ENCODE measurements around the gene E2F3. TPM values are rescaled to one million over a fixed set of nuclear protein-coding genes. Genes with fewer than 3 reads are reported as not detected.

E2F3 gene
- 8.6 TPM for total RNA-seq
- long read RNA-seq, partial matches to known transcripts: 5 of 10 reads
- long read RNA-seq, other reads (novel, unspliced or antisense): 5 of 10 reads

- peak; percentile 100 for DNase-seq (ENCODE audit: low spot score)
- intact Hi-C loops (cut with DNase I): loop anchor here (5.0 kb wide), 2 partner anchors 109 to 189 kb away; partner anchors contain the start of gene MBOAT1
Observed at GRCh38 chr6:20401205-20402091, at the start of gene E2F3. TSS of gene E2F3 (plus strand) at chr6:20401879. CDS start at chr6:20402233, 354 bp downstream.

GRCh38 chr6:20352346-20352745 lies 49.3 kb upstream of the E2F3 start:
- intact Hi-C loops (cut with DNase I): no loop called here
- DNase-seq (ENCODE audit: low spot score): no peak

- intact Hi-C loops (cut with DNase I): no loop called here
- DNase-seq (ENCODE audit: low spot score): no peak
Observed at GRCh38 chr6:20353134-20353533, 48.5 kb upstream of the E2F3 start.

GRCh38 chr6:20354366-20354765 lies 47.3 kb upstream of the E2F3 start:
- no peak for DNase-seq (ENCODE audit: low spot score)
- intact Hi-C loops (cut with DNase I): no loop called here

DNA sequence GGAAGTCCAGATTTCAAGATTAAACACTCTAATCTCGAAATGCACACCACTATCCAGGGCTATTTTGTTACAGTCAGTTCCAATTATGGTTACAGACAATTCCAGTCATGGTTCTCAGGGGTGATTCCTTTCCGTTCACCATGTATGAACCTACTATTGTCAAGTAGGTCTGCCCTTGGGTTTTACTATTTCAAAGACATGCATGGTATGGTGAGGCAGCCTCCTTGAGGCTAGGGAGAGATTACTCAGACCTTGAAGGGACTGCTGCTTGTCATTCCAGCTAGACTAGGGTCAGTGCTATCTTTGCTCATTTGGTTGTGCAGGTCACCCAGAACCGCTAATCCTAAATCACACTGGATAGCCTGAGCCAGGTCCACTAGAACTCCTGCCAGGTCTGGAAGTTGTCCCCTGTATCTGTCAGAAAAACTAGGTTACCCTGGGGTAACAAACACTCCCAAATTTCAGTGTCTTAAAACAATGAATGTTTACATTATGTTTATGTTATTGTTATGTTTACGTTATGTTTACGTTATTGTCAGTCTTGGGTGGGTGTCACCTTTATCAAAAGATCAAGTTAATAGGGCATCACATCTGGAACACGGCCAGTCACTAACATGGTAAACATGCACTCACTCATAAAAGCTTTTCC lies 41.1 kb upstream of the E2F3 start:
- DNase-seq (ENCODE audit: low spot score): no peak
- intact Hi-C loops (cut with DNase I): no loop called here

DNA sequence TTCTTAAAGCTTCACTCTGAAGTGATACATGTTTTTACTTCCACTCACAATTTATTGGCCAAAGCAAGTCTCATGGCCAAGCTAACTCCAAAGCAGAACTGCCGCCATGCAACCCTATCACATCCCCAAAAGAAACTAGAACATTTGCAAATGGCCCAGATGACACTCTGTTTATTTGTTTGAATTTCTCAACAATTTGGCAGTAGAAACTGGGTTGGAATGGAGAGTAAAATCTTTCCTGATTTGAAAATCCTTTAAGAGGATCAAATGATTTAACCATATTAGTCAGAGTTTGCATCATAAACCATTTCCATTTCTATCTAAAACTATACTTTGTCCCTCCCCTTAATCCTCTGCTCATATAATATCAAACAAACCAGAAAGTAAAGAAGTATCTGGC lies 39.1 kb upstream of the E2F3 start:
- intact Hi-C loops (cut with DNase I): no loop called here
- no peak for DNase-seq (ENCODE audit: low spot score)

DNA sequence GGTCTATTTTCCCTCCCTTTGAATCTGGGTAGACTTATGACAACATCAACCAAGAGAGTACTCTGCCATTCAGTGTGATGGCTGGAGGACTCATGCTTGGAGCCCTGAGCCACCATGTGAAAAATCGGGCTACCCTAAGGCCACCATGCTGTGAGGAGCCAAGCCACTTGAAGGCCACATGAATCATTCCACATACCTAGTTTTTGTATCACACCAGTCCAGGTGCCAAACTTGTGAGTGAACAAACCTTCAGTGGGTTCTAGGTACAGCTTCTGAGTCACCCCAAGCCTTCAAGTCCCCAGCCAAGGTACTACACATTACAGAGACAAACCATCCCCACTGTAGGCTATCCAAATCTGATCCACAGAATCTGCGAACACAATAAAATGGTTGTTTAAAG lies 37.4 kb upstream of the E2F3 start:
- DNase-seq (ENCODE audit: low spot score): no peak
- intact Hi-C loops (cut with DNase I): no loop called here

GRCh38 chr6:20365456-20365855 lies 36.2 kb upstream of the E2F3 start:
- intact Hi-C loops (cut with DNase I): no loop called here
- no peak for DNase-seq (ENCODE audit: low spot score)

DNA sequence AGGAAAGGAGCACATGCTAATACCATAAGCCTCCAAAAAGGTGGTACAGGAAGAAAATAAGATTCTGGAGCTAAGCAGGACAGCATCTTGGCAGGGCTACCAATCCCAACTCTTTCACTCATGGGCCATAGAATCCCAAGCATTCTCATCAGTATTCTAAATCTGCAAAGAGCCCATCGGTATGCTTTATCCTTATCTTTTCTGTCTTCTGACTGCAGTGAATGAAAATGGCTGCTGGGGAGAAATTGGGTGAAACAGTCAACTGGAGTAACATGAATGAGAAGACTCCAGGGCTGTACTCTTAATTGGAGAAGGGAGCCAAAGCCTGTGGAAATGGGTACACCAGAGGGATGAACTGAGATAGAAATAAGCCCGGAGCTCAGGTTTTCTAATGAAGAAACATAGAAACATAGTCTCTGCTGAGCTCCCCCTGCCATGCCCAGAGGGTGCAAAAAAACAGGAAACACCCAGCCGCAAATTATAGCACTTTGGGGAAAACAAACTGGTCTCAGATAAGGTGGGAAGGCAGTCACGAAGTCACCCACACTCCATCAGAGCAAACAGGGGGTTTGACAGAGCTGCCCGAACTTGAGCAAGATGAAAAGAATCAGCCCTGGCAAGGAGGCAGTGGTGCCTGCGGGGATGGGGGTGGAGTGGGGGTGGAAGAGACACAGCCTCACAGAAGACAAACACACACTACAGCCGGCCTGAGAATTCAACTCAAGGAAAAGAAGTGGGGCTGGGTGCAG lies 35.4 kb upstream of the E2F3 start:
- DNase-seq (ENCODE audit: low spot score): no peak
- intact Hi-C loops (cut with DNase I): no loop called here

GRCh38 chr6:20367743-20368485 lies 33.8 kb upstream of the E2F3 start:
- intact Hi-C loops (cut with DNase I): no loop called here
- DNase-seq (ENCODE audit: low spot score): no peak

GRCh38 chr6:20370393-20370792 lies 31.3 kb upstream of the E2F3 start:
- no peak for DNase-seq (ENCODE audit: low spot score)
- intact Hi-C loops (cut with DNase I): no loop called here

- DNase-seq (ENCODE audit: low spot score): no peak
- intact Hi-C loops (cut with DNase I): no loop called here
Observed at GRCh38 chr6:20370801-20371200, 30.9 kb upstream of the E2F3 start.

DNA sequence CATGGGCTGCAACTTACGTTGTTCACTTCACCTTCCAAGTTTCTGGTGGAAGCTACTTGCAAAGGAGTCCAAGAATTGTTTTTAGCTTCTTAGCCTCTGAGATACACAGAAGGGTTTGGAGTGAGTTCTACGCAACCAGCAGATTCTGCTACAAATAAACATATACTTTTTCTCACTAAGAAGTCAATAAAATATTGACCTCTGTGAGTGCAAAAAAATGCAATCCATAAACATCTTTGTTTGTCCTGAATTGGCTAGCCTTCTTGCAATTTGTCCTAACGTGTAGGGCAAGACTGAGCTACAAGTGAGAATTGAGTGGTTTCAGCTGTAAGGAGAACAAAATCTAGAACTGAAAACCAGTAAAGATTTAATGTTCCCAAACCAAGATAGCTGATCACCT lies 26.2 kb upstream of the E2F3 start:
- intact Hi-C loops (cut with DNase I): no loop called here
- no peak for DNase-seq (ENCODE audit: low spot score)

DNA sequence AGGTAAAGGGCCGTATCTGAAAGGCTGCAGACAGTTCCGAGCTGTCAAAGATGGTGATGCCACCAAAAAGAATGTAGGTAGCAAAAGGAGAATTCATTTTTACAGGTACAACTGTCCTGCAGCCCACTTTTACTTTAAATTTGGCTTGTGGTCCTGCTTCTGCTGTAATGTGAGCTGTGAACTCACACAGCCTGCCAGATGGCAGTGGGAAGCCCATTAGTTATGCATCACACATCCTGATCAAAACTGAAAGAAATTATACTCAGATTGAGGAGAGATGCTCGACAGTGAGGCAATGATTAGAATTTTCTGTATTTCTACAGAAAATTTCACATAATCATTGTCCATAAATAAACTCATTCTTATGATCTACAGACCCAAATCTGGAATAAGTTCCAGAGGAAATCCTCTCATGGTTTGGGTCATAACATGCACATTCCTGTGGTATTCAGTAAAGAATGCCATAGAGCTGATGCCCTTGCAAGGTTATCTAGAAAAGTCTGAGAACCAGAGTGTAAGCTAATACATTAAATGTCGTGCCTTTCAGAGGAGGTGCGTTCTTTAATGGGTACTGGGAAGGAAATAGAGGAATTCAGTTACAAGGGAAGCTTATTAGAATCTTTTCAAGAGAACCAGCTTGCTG lies 23.9 kb upstream of the E2F3 start:
- DNase-seq (ENCODE audit: low spot score): no peak
- intact Hi-C loops (cut with DNase I): no loop called here

- no peak for DNase-seq (ENCODE audit: low spot score)
- intact Hi-C loops (cut with DNase I): no loop called here
Observed at GRCh38 chr6:20379231-20379630, 22.4 kb upstream of the E2F3 start.

DNA sequence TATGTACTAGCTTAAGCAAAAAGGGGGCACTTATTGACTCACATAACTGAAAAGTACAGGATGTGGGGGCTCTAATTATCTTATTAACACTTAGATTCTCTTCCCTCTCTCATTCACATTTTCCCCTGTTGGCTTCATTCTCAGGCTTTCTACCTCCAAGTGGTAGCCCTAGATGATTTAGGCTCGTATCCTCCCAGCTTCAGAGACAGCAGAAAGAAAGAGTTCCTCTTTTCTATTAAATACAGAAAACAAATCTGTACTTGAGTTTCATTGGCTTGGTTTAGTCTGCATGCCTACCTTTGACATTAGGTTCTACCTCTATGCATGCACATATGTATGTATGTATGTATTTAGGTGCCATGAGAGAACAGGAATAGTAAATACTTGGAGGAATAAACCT lies 15.5 kb upstream of the E2F3 start:
- DNase-seq (ENCODE audit: low spot score): no peak
- intact Hi-C loops (cut with DNase I): no loop called here

DNA sequence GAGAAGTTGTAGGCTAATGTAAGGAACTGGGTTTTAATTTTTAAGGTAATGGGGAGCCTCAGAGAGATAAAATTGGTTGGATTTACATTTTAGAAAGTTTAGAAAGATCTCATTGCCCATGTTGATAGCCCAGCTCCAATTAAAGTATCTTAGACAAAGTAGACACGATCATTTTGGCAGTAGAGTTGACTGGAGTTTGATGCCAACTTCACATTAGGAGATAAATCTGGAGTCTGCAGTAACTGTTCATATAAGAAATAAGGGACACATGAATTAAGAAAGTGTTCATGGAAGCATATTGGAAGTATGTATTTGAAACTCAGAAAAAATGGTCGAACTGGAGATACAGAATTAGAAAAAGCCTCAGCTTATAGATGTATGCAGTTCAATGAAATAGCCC lies 12.6 kb upstream of the E2F3 start:
- intact Hi-C loops (cut with DNase I): no loop called here
- DNase-seq (ENCODE audit: low spot score): no peak

DNA sequence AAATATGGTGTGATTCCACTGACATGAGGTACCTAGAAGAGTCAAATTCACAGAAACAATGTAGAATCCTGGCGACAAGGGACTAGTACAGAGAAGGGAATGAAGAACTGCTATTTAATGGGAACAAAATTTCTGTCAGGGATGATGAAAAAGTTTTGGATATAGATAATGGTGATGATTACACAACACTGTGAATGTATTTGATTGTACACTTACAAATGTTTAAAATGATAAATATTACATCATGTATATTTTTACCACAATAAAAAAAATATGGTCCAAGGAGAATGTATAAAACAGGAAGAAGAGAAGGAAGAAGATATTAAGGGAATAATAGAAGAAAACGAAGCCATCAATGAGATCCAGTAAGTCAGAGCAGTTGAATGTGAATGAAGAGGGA lies 8.4 kb upstream of the E2F3 start:
- intact Hi-C loops (cut with DNase I): no loop called here
- no peak for DNase-seq (ENCODE audit: low spot score)

DNA sequence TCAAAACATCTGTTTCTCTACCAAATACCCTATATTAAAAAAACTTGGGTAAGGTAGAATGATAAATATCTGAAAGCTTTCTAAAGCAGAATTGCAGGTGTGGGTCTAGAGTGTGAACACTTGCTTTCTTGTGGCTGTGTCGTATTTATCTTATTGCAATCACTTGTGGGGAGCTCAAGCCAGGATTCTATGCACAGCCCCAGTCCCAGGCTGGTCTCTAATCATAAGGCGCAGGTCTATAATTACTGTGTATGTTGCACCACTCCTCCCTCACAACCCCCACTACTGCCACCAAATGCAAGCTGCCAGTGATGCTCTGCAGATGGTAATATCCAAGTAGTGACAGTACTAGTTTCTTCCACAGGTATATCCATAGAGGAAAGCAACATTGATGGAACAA lies 2.2 kb upstream of the E2F3 start:
- no peak for DNase-seq (ENCODE audit: low spot score)
- intact Hi-C loops (cut with DNase I): no loop called here

Data from cardiac septum (tissue), 1 donor.